ENCODE results near the gene LARP4. TPM values are rescaled to one million over a fixed set of nuclear protein-coding genes. Genes with fewer than 3 reads are reported as not detected.

Gene LARP4
- total and polyA plus RNA-seq, 2 donors (not counting 3 experiments of a cell fraction or from before 2014, with no cell fraction given), result 8.9 to 69.6 TPM

GRCh38 chr12:50525422-50525821 lies 124.7 kb downstream of the LARP4 start:
- no peak overlapping the region for H2AFZ ChIP-seq (ENCODE audit: low read depth, low read length)
- no peak overlapping the region for H3K27ac ChIP-seq (ENCODE audit: insufficient read depth, low read depth, low read length)
- H3K4me2 ChIP-seq (ENCODE audit: insufficient read depth, low read length), result no peak overlapping the region
- H3K79me2 ChIP-seq (ENCODE audit: control insufficient read depth, insufficient read depth, low read length), result peaks cover 32% of the 10 kb centered on the region
- H3K36me3 ChIP-seq (ENCODE audit: control insufficient read depth in 2 of 2, extremely low read depth in 1 of 2, insufficient read depth in 2 of 2, low read length in 2 of 2), result no peaks in the 10 kb centered on the region
- DNase-seq (ENCODE audit: low read depth, low spot score) (no peak), FAIRE-seq (no peak)
- CTCF ChIA-PET, result interaction anchor here (0.7 to 1.1 kb wide), 2 partner anchors 13 to 300 kb away, joined by 4 read pairs; no protein-coding TSS in a partner anchor
- no peaks in the 10 kb centered on the region for H3K27me3 ChIP-seq (ENCODE audit: control insufficient read depth in 2 of 2, insufficient read depth in 2 of 2, low read length in 2 of 2)
- no peak for TF ChIP-seq FOS (IDR thresholded peaks at IDR 0.05; ENCODE audit: borderline replicate concordance, insufficient read depth, low read length)
- TF ChIP-seq GATA2 (IDR thresholded peaks at IDR 0.05; ENCODE audit: insufficient read depth, insufficient read length, low read depth, low read length), result no peak
- no peak for TF ChIP-seq POLR2A (IDR thresholded peaks at IDR 0.05; ENCODE audit: low read depth, low read length)
- no peak for TF ChIP-seq POLR2AphosphoS5 (IDR thresholded peaks at IDR 0.05; ENCODE audit: insufficient read depth, low read depth, low read length)
- no peak for TF ChIP-seq MYC (IDR thresholded peaks at IDR 0.05; ENCODE audit: low read depth, low read length)
- no peak for TF ChIP-seq EZH2 (IDR thresholded peaks at IDR 0.05; ENCODE audit: borderline replicate concordance, low read depth, low read length, severe bottlenecking)
- TF ChIP-seq MAX (IDR thresholded peaks at IDR 0.05; ENCODE audit: insufficient read depth, insufficient read length), result no peak
- no peak for TF ChIP-seq JUN (IDR thresholded peaks at IDR 0.05; ENCODE audit: borderline replicate concordance, insufficient read depth, insufficient read length, low read depth)
- no peak for TF ChIP-seq CTCF (IDR thresholded peaks at IDR 0.05; ENCODE audit: extremely low read depth in 1 of 2, insufficient read depth in 1 of 2, low read depth in 1 of 2, low read length in 2 of 2)
- dilution Hi-C loops (cut with MboI; ENCODE audit: extremely low pct_ligation_motif_present, low sequenced_read_pairs), result no loop called here
- H3K4me1 ChIP-seq (ENCODE audit: control insufficient read depth, extremely low read depth, insufficient read depth, low read length), result no peaks in the 10 kb centered on the region
- POLR2A ChIA-PET, result interaction anchor here (0.7 kb wide), 1 partner anchor 303 kb away, joined by 5 read pairs; no protein-coding TSS in a partner anchor
- no TSS peak for BruUV-seq (replicated peaks)
- no peak overlapping the region for H3K4me3 ChIP-seq (replicated peaks in 1 of 3; ENCODE audit: insufficient read depth in 1 of 3, low read depth in 1 of 3, low read length in 3 of 3)
- H4K20me1 ChIP-seq (replicated peaks; ENCODE audit: control insufficient read depth, extremely low read depth, insufficient read depth, low read length), result no peaks in the 10 kb centered on the region
- intact Hi-C loops (cut with micrococcal nuclease), result no loop called here
- no peak overlapping the region for H3K9ac ChIP-seq (replicated peaks; ENCODE audit: extremely low read depth, insufficient read depth, low read length)
- no peaks in the 10 kb centered on the region for H3K9me3 ChIP-seq (replicated peaks; ENCODE audit: control insufficient read depth, insufficient read depth, low read length)
- H3K9me1 ChIP-seq (replicated peaks; ENCODE audit: control insufficient read depth, extremely low read depth, insufficient read depth, low read length), result no peaks in the 10 kb centered on the region
